ENCODE data around the gene XK. TPM values are rescaled to one million over a fixed set of nuclear protein-coding genes. Genes with fewer than 3 reads are reported as not detected.

The XK gene
- total RNA-seq, 1 experiment from 2014 or later, result 1.1 TPM

- H3K9me3 Mint-ChIP-seq, result no peaks in the 10 kb centered on the region
- H3K27ac Mint-ChIP-seq, result no peak overlapping the region
- DNase-seq (ENCODE audit: low spot score) (no peak), ATAC-seq (no peak)
- H3K4me1 Mint-ChIP-seq, result peaks cover 14% of the 10 kb centered on the region
- ChIA-PET CTCF (no interaction called here), POLR2A (no interaction called here)
- peak overlapping the region; percentile 60 for H3K4me3 Mint-ChIP-seq
- TF ChIP-seq, protein P1, sequence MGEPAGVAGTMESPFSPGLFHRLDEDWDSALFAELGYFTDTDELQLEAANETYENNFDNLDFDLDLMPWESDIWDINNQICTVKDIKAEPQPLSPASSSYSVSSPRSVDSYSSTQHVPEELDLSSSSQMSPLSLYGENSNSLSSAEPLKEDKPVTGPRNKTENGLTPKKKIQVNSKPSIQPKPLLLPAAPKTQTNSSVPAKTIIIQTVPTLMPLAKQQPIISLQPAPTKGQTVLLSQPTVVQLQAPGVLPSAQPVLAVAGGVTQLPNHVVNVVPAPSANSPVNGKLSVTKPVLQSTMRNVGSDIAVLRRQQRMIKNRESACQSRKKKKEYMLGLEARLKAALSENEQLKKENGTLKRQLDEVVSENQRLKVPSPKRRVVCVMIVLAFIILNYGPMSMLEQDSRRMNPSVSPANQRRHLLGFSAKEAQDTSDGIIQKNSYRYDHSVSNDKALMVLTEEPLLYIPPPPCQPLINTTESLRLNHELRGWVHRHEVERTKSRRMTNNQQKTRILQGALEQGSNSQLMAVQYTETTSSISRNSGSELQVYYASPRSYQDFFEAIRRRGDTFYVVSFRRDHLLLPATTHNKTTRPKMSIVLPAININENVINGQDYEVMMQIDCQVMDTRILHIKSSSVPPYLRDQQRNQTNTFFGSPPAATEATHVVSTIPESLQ (CRISPR knock-in tag; IDR thresholded peaks at IDR 0.05), result no peak
- TF ChIP-seq, protein P2, sequence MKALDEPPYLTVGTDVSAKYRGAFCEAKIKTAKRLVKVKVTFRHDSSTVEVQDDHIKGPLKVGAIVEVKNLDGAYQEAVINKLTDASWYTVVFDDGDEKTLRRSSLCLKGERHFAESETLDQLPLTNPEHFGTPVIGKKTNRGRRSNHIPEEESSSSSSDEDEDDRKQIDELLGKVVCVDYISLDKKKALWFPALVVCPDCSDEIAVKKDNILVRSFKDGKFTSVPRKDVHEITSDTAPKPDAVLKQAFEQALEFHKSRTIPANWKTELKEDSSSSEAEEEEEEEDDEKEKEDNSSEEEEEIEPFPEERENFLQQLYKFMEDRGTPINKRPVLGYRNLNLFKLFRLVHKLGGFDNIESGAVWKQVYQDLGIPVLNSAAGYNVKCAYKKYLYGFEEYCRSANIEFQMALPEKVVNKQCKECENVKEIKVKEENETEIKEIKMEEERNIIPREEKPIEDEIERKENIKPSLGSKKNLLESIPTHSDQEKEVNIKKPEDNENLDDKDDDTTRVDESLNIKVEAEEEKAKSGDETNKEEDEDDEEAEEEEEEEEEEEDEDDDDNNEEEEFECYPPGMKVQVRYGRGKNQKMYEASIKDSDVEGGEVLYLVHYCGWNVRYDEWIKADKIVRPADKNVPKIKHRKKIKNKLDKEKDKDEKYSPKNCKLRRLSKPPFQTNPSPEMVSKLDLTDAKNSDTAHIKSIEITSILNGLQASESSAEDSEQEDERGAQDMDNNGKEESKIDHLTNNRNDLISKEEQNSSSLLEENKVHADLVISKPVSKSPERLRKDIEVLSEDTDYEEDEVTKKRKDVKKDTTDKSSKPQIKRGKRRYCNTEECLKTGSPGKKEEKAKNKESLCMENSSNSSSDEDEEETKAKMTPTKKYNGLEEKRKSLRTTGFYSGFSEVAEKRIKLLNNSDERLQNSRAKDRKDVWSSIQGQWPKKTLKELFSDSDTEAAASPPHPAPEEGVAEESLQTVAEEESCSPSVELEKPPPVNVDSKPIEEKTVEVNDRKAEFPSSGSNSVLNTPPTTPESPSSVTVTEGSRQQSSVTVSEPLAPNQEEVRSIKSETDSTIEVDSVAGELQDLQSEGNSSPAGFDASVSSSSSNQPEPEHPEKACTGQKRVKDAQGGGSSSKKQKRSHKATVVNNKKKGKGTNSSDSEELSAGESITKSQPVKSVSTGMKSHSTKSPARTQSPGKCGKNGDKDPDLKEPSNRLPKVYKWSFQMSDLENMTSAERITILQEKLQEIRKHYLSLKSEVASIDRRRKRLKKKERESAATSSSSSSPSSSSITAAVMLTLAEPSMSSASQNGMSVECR (CRISPR knock-in tag; IDR thresholded peaks at IDR 0.05; ENCODE audit: borderline replicate concordance), result no peak
- peaks cover 16% of the 10 kb centered on the region for H3K27me3 Mint-ChIP-seq (ENCODE audit: low read depth)
- H3K36me3 Mint-ChIP-seq, result no peaks in the 10 kb centered on the region
These were observed 891 bp downstream of the XK start for GRCh38 chrX:37686369-37686995.

DNA sequence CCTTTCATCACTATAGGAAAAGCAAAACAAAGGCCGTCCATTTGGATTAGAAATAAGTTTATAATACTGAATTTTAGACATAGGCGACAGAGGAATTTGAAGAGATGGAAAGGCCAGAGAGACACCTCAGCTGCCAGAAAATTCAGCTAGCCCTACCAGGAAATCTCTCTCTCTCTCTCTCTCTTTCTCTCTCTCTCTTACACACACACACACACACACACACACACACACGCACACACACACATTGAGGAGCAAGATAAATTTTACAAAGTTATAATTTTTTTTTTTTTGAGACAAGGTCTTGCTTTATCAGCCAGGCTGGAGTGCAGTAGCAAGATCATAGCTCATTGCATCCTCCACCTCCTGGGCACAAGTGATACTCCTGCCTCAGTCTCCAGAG is 1.4 kb downstream of the XK start:
- no peaks in the 10 kb centered on the region for H3K9me3 Mint-ChIP-seq
- POLR2A ChIA-PET, result no interaction called here

DNA sequence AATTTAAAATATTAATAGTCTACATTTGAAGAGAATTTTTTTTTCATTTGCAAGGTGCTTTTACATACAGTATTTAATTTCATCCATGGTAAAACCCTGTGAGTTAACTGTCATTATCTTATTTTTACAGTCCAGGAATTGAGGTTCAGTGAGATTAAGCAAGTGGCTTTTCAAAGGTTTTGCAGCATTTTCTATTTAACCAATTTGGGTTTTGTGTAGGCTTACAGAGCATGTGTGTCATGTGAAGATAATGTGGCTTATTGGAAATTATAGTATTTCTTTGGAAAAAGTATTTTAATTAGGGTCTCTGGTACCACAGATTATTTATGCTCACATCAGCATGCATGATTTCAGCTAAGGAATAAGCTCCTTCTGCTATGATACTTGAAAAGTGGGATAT is 4.5 kb downstream of the XK start:
- ATAC-seq (no peak), DNase-seq (ENCODE audit: low spot score) (no peak)
- no peak overlapping the region for H3K27ac Mint-ChIP-seq
- peaks cover 1% of the 10 kb centered on the region; the same call in 1 of the 2 replicates for H3K4me1 Mint-ChIP-seq
- no peaks in the 10 kb centered on the region for H3K9me3 Mint-ChIP-seq
- CTCF ChIA-PET, result no interaction called here
- peaks cover 16% of the 10 kb centered on the region for H3K27me3 Mint-ChIP-seq (ENCODE audit: low read depth)
- TF ChIP-seq ZSCAN18 (CRISPR knock-in tag; IDR thresholded peaks at IDR 0.05), result no peak
- TF ChIP-seq ZNF121 (CRISPR knock-in tag; IDR thresholded peaks at IDR 0.05), result no peak
- no peak for TF ChIP-seq IRF2 (CRISPR knock-in tag; IDR thresholded peaks at IDR 0.05; ENCODE audit: borderline replicate concordance, low read depth)
- no peak for TF ChIP-seq ZNF416 (CRISPR knock-in tag; IDR thresholded peaks at IDR 0.05)
- TF ChIP-seq HMGA2 (CRISPR knock-in tag; IDR thresholded peaks at IDR 0.05), result no peak
- no peak for TF ChIP-seq ATF2 (CRISPR knock-in tag; IDR thresholded peaks at IDR 0.05; ENCODE audit: borderline replicate concordance, low read depth)
- TF ChIP-seq RELA (CRISPR knock-in tag; IDR thresholded peaks at IDR 0.05; ENCODE audit: borderline replicate concordance), result no peak
- TF ChIP-seq EMX1 (CRISPR knock-in tag; IDR thresholded peaks at IDR 0.05), result no peak
- no peak for TF ChIP-seq NR1H2 (CRISPR knock-in tag; IDR thresholded peaks at IDR 0.05)
- TF ChIP-seq MYBL2 (CRISPR knock-in tag; IDR thresholded peaks at IDR 0.05), result no peak
- no peak for TF ChIP-seq ZNF396 (CRISPR knock-in tag; IDR thresholded peaks at IDR 0.05; ENCODE audit: borderline replicate concordance)
- POLR2A ChIA-PET, result no interaction called here
- no peak overlapping the region for H3K4me3 Mint-ChIP-seq
- H3K36me3 Mint-ChIP-seq, result no peaks in the 10 kb centered on the region

More for the DNA sequence above, 1.4 kb downstream of the XK start:
- Mint-ChIP-seq H3K4me3 (no peak overlapping the region), H3K4me1 (peaks cover 12% of the 10 kb centered on the region), H3K27ac (no peak overlapping the region), H3K36me3 (no peaks in the 10 kb centered on the region), H3K27me3 (ENCODE audit: low read depth) (peaks cover 16% of the 10 kb centered on the region)
- ATAC-seq (no peak), DNase-seq (ENCODE audit: low spot score) (no peak)
- CTCF ChIA-PET, result interaction anchor here (0.6 kb wide), 1 partner anchor 58 kb away, joined by 3 read pairs; no protein-coding TSS in a partner anchor
- no peak for TF ChIP-seq ATF2 (CRISPR knock-in tag; IDR thresholded peaks at IDR 0.05; ENCODE audit: borderline replicate concordance, low read depth)
- TF ChIP-seq, protein P3, sequence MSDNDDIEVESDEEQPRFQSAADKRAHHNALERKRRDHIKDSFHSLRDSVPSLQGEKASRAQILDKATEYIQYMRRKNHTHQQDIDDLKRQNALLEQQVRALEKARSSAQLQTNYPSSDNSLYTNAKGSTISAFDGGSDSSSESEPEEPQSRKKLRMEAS (CRISPR knock-in tag; IDR thresholded peaks at IDR 0.05), result no peak
- TF ChIP-seq ELF4 (CRISPR knock-in tag; IDR thresholded peaks at IDR 0.05; ENCODE audit: low read depth), result no peak
- no peak for TF ChIP-seq TEAD4 (CRISPR knock-in tag; IDR thresholded peaks at IDR 0.05)
- TF ChIP-seq ZNF396 (CRISPR knock-in tag; IDR thresholded peaks at IDR 0.05; ENCODE audit: borderline replicate concordance), result no peak
- TF ChIP-seq NR1H2 (CRISPR knock-in tag; IDR thresholded peaks at IDR 0.05), result no peak
- TF ChIP-seq MXD4 (CRISPR knock-in tag; IDR thresholded peaks at IDR 0.05; ENCODE audit: borderline replicate concordance), result no peak

Measured in WTC11 (cell line).